DOHH2 (cell line): ENCODE results near the gene EOGT.

Experiments used
- H3F3A ChIP-seq: fragments of 200-600 bp; sonication (generic), shearing (Covaris generic); 2 replicates; pipeline ENCODE4 v1.6.0; 2016; ENCODE audit warnings: antibody characterized with exemption, mild to moderate bottlenecking; ENCODE audit not compliant: control insufficient read depth, insufficient read depth
- H3K27ac ChIP-seq: fragments of 200-600 bp; sonication (generic); 2 replicates; pipeline ENCODE4 v1.5.1; 2014; ENCODE audit warnings: low read depth, mild to moderate bottlenecking, low read length, moderate library complexity
- H3K27me3 ChIP-seq: fragments of 200-600 bp; sonication (generic); 2 replicates; pipeline ENCODE4 v1.6.1; 2014; ENCODE audit warnings: mild to moderate bottlenecking, low read length, mixed read lengths; ENCODE audit not compliant: control insufficient read depth
- H3K36me3 ChIP-seq: fragments of 200-600 bp; sonication (generic); 2 replicates; pipeline ENCODE4 v1.6.1; 2014; ENCODE audit warnings: mild to moderate bottlenecking, low read length, moderate library complexity, mixed read lengths; ENCODE audit not compliant: control insufficient read depth
- H3K4me1 ChIP-seq: fragments of 200-600 bp; sonication (generic); 2 replicates; pipeline ENCODE4 v1.6.1; 2014; ENCODE audit warnings: mild to moderate bottlenecking, low read length, mixed read lengths; ENCODE audit not compliant: control insufficient read depth
- H3K4me2 ChIP-seq: fragments of 200-600 bp; sonication (generic); 2 replicates; pipeline ENCODE4 v1.6.0; 2014; ENCODE audit warnings: mild to moderate bottlenecking, low read length, moderate library complexity
- H3K4me3 ChIP-seq: fragments of 200-600 bp; sonication (generic); 2 replicates; pipeline ENCODE4 v1.5.1; 2014; ENCODE audit warnings: mild to moderate bottlenecking, low read length, mixed read lengths
- H3K79me2 ChIP-seq: fragments of 200-600 bp; sonication (generic); 2 replicates; pipeline ENCODE4 v1.6.1; 2014; ENCODE audit warnings: mild to moderate bottlenecking, low read length, mixed read lengths; ENCODE audit not compliant: control insufficient read depth
- H3K9me2 ChIP-seq: fragments of 200-600 bp; sonication (generic); replicated peaks from 2 replicates; pipeline ENCODE4 v1.6.1; 2014; ENCODE audit warnings: mild to moderate bottlenecking, low read length, mixed read lengths; ENCODE audit not compliant: control insufficient read depth
- H3K9me3 ChIP-seq: fragments of 200-600 bp; sonication (generic); 2 replicates; pipeline ENCODE4 v1.6.1; 2014; ENCODE audit warnings: antibody characterized with exemption, low read length, mixed read lengths; ENCODE audit not compliant: control insufficient read depth, insufficient read depth
- H4K20me1 ChIP-seq: fragments of 200-600 bp; sonication (generic); 2 replicates; pipeline ENCODE4 v1.6.0; 2014; ENCODE audit warnings: low read depth, mild to moderate bottlenecking, antibody characterized with exemption, low read length, moderate library complexity; ENCODE audit not compliant: control insufficient read depth, insufficient read depth
- EZH2phosphoT487 ChIP-seq: fragments of 200-600 bp; sonication (generic); IDR thresholded peaks from 2 replicates; pipeline ENCODE4 v1.6.1; 2017; ENCODE audit warnings: borderline replicate concordance, mild to moderate bottlenecking, antibody characterized with exemption, low read length, moderate library complexity, mixed read lengths
- TF ChIP-seq, protein P1 (sequence below): fragments of 200-600 bp; sonication (generic); IDR thresholded peaks from one replicate; pipeline ENCODE4 v1.5.1; 2014; ENCODE audit warnings: antibody characterized with exemption, mild to moderate bottlenecking, low read depth, low read length; ENCODE audit not compliant: poor library complexity, severe bottlenecking

The EOGT gene

DNA sequence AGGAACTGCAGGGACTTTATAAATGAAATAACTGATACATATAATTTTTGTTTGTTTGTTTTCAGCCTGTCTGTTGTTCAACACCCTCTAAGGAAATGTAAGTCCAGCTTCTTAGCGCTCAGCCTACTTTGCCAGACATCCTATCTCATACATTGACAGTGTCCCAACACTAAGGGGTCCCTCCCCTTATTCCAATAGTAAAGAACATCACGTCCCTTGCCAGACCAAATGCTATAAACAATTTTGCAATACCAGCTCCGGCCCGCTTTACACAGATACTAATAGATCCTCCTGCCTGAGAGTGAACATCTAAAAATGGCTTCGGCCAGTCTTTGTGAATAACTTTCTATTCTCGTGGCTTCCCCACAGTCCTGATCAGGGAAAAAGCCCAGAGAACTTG, 76.6 kb downstream of the EOGT start:
- no peaks in the 10 kb centered on the region for H3K9me3 ChIP-seq
- no peak overlapping the region for H3K27ac ChIP-seq
- H3K4me1 ChIP-seq, result no peaks in the 10 kb centered on the region
- no peaks in the 10 kb centered on the region for H3K9me2 ChIP-seq
- H3K36me3 ChIP-seq, result no peaks in the 10 kb centered on the region
- H3K27me3 ChIP-seq, result no peaks in the 10 kb centered on the region
- no peaks in the 10 kb centered on the region for H4K20me1 ChIP-seq
- H3K4me2 ChIP-seq, result no peak overlapping the region
- TF ChIP-seq, protein P1, sequence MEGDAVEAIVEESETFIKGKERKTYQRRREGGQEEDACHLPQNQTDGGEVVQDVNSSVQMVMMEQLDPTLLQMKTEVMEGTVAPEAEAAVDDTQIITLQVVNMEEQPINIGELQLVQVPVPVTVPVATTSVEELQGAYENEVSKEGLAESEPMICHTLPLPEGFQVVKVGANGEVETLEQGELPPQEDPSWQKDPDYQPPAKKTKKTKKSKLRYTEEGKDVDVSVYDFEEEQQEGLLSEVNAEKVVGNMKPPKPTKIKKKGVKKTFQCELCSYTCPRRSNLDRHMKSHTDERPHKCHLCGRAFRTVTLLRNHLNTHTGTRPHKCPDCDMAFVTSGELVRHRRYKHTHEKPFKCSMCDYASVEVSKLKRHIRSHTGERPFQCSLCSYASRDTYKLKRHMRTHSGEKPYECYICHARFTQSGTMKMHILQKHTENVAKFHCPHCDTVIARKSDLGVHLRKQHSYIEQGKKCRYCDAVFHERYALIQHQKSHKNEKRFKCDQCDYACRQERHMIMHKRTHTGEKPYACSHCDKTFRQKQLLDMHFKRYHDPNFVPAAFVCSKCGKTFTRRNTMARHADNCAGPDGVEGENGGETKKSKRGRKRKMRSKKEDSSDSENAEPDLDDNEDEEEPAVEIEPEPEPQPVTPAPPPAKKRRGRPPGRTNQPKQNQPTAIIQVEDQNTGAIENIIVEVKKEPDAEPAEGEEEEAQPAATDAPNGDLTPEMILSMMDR, result no peak
- no peak for TF ChIP-seq EZH2phosphoT487
- H3K4me3 ChIP-seq, result no peak overlapping the region
- H3K79me2 ChIP-seq, result no peaks in the 10 kb centered on the region
- H3F3A ChIP-seq, result no peaks in the 10 kb centered on the region

DNA sequence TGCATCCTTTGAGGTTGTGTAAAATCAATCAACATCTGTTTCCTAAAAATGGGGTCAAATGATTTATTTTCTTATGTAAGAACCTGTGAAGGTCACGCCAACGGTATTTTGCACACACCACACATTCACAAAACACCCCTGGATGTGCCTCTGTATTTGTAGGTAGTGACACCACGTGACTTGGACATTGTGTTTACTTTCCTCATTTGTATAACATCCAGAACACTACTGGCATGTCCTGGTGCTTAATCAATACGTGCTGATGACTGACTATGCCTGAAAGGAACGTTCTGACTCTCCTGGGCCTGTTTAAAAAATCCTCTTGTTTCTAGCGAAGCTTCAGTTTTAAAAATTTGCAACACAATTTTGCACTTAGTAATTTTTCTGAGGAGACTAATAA, 77.7 kb downstream of the EOGT start:
- Histone ChIP-seq H3F3A (no peaks in the 10 kb centered on the region), H3K79me2 (no peaks in the 10 kb centered on the region), H3K36me3 (no peaks in the 10 kb centered on the region), H4K20me1 (no peaks in the 10 kb centered on the region), H3K4me3 (no peak overlapping the region), H3K4me2 (no peak overlapping the region), H3K9me3 (no peaks in the 10 kb centered on the region), H3K9me2 (no peaks in the 10 kb centered on the region), H3K27me3 (no peaks in the 10 kb centered on the region), H3K27ac (no peak overlapping the region), H3K4me1 (no peaks in the 10 kb centered on the region)
- no peak for TF ChIP-seq EZH2phosphoT487
- TF ChIP-seq, protein P1, result no peak

DNA sequence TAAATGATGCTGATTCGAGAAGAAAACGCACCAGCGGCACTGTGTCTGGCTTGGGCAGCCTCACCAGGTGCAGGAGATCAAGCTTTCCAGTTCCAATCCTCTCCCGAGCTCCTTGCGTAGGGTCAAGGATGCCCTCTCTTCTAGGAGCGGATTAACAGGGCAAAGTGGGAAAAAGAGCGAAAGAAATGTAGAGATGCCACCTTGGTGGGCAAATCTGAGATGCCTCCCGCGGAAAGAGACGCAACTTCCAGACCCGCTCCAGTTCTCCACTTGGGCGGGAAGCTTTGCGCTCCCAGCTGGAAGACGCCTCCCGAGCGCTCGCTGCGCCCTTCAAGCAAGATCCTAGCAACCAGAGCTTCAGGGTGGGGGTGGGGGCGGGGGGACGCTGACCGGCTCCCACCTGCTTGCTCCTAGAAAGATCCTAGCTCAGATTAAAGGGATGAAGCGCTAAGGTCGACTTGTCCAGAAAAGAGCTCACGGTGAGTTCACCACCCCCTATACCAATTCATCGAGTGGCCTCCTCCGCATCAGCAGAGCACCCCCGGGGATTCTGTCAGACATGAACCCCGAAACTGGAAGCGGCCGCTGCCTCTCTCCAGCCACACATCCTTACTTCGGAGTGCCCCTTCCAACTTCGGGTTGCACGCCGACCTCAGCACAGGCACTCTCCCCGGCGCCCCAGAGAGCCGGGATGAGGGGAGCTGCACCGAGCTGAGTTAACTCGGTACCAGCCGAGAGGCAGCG, 81.9 kb downstream of the EOGT start:
- Histone ChIP-seq H3K27ac (no peak overlapping the region), H3K36me3 (no peaks in the 10 kb centered on the region), H3F3A (no peaks in the 10 kb centered on the region), H4K20me1 (no peaks in the 10 kb centered on the region), H3K4me3 (no peak overlapping the region), H3K27me3 (no peaks in the 10 kb centered on the region), H3K4me1 (no peaks in the 10 kb centered on the region), H3K9me3 (no peaks in the 10 kb centered on the region), H3K9me2 (no peaks in the 10 kb centered on the region), H3K4me2 (no peak overlapping the region), H3K79me2 (no peaks in the 10 kb centered on the region)
- no peak for TF ChIP-seq EZH2phosphoT487
